ENCODE results near the gene ICAM2. TPM values are rescaled to one million over a fixed set of nuclear protein-coding genes. Genes with fewer than 3 reads are reported as not detected.
A peak's percentile ranks its signal among the peaks of the same experiment; 100 is the strongest.

ICAM2 gene
- polyA plus RNA-seq, 1 of the 3 experiments (the other 2 are of a cell fraction) = 0.08 TPM

DNA sequence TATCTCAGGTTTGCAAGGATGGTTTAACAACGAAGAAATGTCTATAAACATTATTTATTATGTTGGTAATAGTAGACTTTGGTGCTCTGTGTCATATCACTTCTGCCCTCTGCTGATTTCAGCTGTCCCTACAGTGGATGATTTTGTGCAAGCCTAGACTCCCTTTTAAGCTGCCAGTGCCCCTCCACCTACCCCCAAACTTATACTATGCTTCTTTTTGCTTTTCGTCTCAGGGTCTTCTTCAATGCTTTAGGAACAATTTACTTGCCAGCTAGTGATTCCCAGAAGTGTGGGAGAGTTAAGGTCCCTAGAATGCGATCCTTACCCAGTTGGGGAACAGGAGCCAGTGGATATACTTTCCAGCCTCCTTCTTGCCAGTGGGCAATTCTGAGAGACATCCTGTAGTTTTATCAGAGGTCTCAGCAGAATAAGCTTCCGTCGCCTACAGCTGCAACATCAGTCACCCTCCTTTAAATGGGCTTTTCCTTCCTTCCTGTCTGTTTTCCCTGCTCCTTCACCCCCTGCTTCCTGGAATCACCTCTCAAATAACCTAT lies 4.1 kb downstream of the ICAM2 start:
- H3F3A ChIP-seq (replicated peaks; ENCODE audit: insufficient read depth) = no peaks in the 10 kb centered on the region
- no peaks in the 10 kb centered on the region for H3K9me3 ChIP-seq
- no peaks in the 10 kb centered on the region for H3K4me1 ChIP-seq (ENCODE audit: control insufficient read depth in 1 of 2, insufficient read depth in 2 of 2, low read depth in 1 of 2, low read length in 1 of 2)
- POLR2A ChIA-PET = no interaction called here
- H3K79me2 ChIP-seq (ENCODE audit: insufficient read depth) = no peaks in the 10 kb centered on the region
- no peak overlapping the region for H3K27ac ChIP-seq (ENCODE audit: low read depth in 2 of 2, low read length in 1 of 2)
- DNase-seq = peak; percentile 23
- H3K4me2 ChIP-seq = no peak overlapping the region
- H4K20me1 ChIP-seq (ENCODE audit: insufficient read depth) = no peaks in the 10 kb centered on the region
- WGBS (ENCODE audit: low lambda C conversion rate) = 57% methylated on average over 5 of the region's 5 CpGs
- H3K27me3 ChIP-seq (ENCODE audit: insufficient read depth) = no peaks in the 10 kb centered on the region; the same call in 1 of the 2 replicates
- CTCF ChIA-PET = interaction anchor here (0.6 to 17.1 kb wide), 16 partner anchors 10 to 1492 kb away, joined by 3 to 810 read pairs (median 4); partner anchors contain the start of genes CSHL1, ERN1 and GH1
- H3K9ac ChIP-seq = no peak overlapping the region
- no peaks in the 10 kb centered on the region for H3K9me2 ChIP-seq
- H3K36me3 ChIP-seq (replicated peaks in 1 of 2; ENCODE audit: control insufficient read depth in 1 of 2, insufficient read depth in 2 of 2, low read length in 1 of 2) = no peaks in the 10 kb centered on the region
- no peak overlapping the region for H2AFZ ChIP-seq (ENCODE audit: low read depth)
- TF ChIP-seq RAD21 (IDR thresholded peaks at IDR 0.05; ENCODE audit: low read length) (peak; percentile 41), SIN3A (IDR thresholded peaks at IDR 0.05; ENCODE audit: borderline replicate concordance, low read depth, low read length) (no peak), SMC3 (IDR thresholded peaks at IDR 0.05; ENCODE audit: low read depth, low read length) (0 out of 2 replicates have a peak, but pooled peaks have one; percentile 23)
- TF ChIP-seq, protein P1, sequence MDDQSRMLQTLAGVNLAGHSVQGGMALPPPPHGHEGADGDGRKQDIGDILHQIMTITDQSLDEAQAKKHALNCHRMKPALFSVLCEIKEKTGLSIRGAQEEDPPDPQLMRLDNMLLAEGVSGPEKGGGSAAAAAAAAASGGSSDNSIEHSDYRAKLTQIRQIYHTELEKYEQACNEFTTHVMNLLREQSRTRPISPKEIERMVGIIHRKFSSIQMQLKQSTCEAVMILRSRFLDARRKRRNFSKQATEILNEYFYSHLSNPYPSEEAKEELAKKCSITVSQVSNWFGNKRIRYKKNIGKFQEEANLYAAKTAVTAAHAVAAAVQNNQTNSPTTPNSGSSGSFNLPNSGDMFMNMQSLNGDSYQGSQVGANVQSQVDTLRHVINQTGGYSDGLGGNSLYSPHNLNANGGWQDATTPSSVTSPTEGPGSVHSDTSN (IDR thresholded peaks at IDR 0.05) = no peak
- TF ChIP-seq, protein P2, sequence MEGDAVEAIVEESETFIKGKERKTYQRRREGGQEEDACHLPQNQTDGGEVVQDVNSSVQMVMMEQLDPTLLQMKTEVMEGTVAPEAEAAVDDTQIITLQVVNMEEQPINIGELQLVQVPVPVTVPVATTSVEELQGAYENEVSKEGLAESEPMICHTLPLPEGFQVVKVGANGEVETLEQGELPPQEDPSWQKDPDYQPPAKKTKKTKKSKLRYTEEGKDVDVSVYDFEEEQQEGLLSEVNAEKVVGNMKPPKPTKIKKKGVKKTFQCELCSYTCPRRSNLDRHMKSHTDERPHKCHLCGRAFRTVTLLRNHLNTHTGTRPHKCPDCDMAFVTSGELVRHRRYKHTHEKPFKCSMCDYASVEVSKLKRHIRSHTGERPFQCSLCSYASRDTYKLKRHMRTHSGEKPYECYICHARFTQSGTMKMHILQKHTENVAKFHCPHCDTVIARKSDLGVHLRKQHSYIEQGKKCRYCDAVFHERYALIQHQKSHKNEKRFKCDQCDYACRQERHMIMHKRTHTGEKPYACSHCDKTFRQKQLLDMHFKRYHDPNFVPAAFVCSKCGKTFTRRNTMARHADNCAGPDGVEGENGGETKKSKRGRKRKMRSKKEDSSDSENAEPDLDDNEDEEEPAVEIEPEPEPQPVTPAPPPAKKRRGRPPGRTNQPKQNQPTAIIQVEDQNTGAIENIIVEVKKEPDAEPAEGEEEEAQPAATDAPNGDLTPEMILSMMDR (IDR thresholded peaks at IDR 0.05) = peak; percentile 36
- no peak overlapping the region for H3K4me3 ChIP-seq (ENCODE audit: low read depth in 2 of 2, low read length in 1 of 2)

DNA sequence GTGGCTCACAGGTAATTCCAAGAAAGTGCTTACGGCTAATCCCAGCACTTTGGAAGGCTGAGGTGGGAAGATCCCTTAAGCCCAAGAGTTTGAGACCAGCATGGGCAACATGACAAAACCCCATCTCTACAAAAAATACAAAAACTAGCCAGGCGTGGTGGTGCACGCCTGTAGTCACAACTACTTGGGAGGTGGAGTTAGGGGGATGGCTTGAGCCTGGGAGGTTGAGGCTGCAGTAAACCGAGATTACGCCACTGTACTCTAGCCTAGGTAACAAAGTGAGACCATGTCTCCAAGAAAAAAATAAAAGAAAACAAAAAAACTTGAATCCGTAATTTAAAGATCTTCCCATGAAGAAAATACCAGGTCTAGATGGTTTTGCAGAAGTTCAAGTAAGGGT lies 5.0 kb downstream of the ICAM2 start:
- no peak for DNase-seq
- Histone ChIP-seq H3K4me2 (no peak overlapping the region), H3K9ac (no peak overlapping the region), H3K4me1 (ENCODE audit: control insufficient read depth in 1 of 2, insufficient read depth in 2 of 2, low read depth in 1 of 2, low read length in 1 of 2) (no peaks in the 10 kb centered on the region), H3K79me2 (ENCODE audit: insufficient read depth) (no peaks in the 10 kb centered on the region), H3F3A (replicated peaks; ENCODE audit: insufficient read depth) (no peaks in the 10 kb centered on the region), H3K36me3 (replicated peaks in 1 of 2; ENCODE audit: control insufficient read depth in 1 of 2, insufficient read depth in 2 of 2, low read length in 1 of 2) (no peaks in the 10 kb centered on the region), H3K4me3 (ENCODE audit: low read depth in 2 of 2, low read length in 1 of 2) (no peak overlapping the region), H3K27me3 (ENCODE audit: insufficient read depth) (no peaks in the 10 kb centered on the region; the same call in 1 of the 2 replicates), H2AFZ (ENCODE audit: low read depth) (no peak overlapping the region), H3K9me2 (no peaks in the 10 kb centered on the region), H4K20me1 (ENCODE audit: insufficient read depth) (no peaks in the 10 kb centered on the region), H3K9me3 (no peaks in the 10 kb centered on the region), H3K27ac (ENCODE audit: low read depth in 2 of 2, low read length in 1 of 2) (no peak overlapping the region)
- TF ChIP-seq CHD2 (IDR thresholded peaks at IDR 0.05; ENCODE audit: low read length, partially characterized antibody) (no peak), NRF1 (IDR thresholded peaks at IDR 0.05; ENCODE audit: low read depth, low read length) (no peak), MEF2A (IDR thresholded peaks at IDR 0.05; ENCODE audit: borderline replicate concordance, low read depth) (no peak), GATA2 (CRISPR knock-in tag; IDR thresholded peaks at IDR 0.05) (no peak), NFIC (IDR thresholded peaks at IDR 0.05; ENCODE audit: borderline replicate concordance) (no peak)
- TF ChIP-seq, protein P2 (IDR thresholded peaks at IDR 0.05) = no peak
- TF ChIP-seq, protein P1 (IDR thresholded peaks at IDR 0.05) = no peak
- TF ChIP-seq, protein P3, sequence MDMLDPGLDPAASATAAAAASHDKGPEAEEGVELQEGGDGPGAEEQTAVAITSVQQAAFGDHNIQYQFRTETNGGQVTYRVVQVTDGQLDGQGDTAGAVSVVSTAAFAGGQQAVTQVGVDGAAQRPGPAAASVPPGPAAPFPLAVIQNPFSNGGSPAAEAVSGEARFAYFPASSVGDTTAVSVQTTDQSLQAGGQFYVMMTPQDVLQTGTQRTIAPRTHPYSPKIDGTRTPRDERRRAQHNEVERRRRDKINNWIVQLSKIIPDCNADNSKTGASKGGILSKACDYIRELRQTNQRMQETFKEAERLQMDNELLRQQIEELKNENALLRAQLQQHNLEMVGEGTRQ (IDR thresholded peaks at IDR 0.05; ENCODE audit: borderline replicate concordance, low read depth, low read length) = no peak
- CTCF ChIA-PET = no interaction called here
- 82% methylated on average over 6 of the region's 6 CpGs for WGBS (ENCODE audit: low lambda C conversion rate)
- POLR2A ChIA-PET = no interaction called here

All from SK-N-SH (cell line).